K562 (cell line): Measurements from ENCODE around the gene YY1AP1. TPM values are rescaled to one million over a fixed set of nuclear protein-coding genes. Genes with fewer than 3 reads are reported as not detected.
A peak's percentile ranks its signal among the peaks of the same experiment; 100 is the strongest.

Experiments used
- ATAC-seq: fragments of 200-7000 bp; cut with Tn5 transposase; 3 replicates; pipeline ENCODE4 v1.9.1; 2020; ENCODE audit warnings: moderate library complexity
- BruUV-seq: library from RNA; stranded (reverse); fragments of 400-500 nt; replicated peaks from 2 replicates; lab custom pipeline; 2021; lab: Mats Ljungman, UMichigan
- CTCF ChIA-PET: fragments of 300-600 bp; formaldehyde crosslinking; extraction: SDS; loops from one replicate; lab custom pipeline; 2021; ENCODE audit warnings: low intra/inter-chr PET ratio; lab: Yijun Ruan, JAX
- POLR2A ChIA-PET: fragments of 300-600, 350-650 bp; sonication (Branson Sonifier 250); formaldehyde crosslinking; extraction: SDS; loops from one replicate; lab custom pipeline; 2021; ENCODE audit warnings: antibody characterized with exemption, inconsistent platforms; lab: Yijun Ruan, JAX
- DNase-seq, 4 experiments: peaks; one replicate each; pipeline versions ENCODE4 v3.0.0 to v3.0.0-alpha.2; 2011 to 2018; ENCODE audit warnings: low spot score in 3 of 4, mixed read lengths in 3 of 4; ENCODE audit errors: extremely low read depth in 1 of 4
- FAIRE-seq: peaks from 2 replicates; lab custom pipeline; 2011; peaks lifted over from hg19 to GRCh38; lab: Jason Lieb, UNC
- H2AFZ ChIP-seq: 2 replicates; pipeline ENCODE4 v1.6.0; 2011; ENCODE audit warnings: low read depth, low read length, control low read depth, inconsistent platforms
- H3K27ac ChIP-seq: fragments of 200-600 bp; 3 replicates; pipeline ENCODE4 v1.8.0; 2011; ENCODE audit warnings: low read depth, mild to moderate bottlenecking, control low read depth, inconsistent platforms, low read length, moderate library complexity, mixed read lengths; ENCODE audit errors: extremely low read depth
- H3K27me3 ChIP-seq, 2 experiments: fragments of 300-600 bp in 1 of 2; 2 replicates in 1 of 2; 3 replicates in 1 of 2; pipeline versions ENCODE4 v1.6.0 to v1.8.0; 2011; ENCODE audit warnings: inconsistent platforms in 2 of 2, low read length in 2 of 2, mild to moderate bottlenecking in 1 of 2, mixed read lengths in 1 of 2, moderate library complexity in 1 of 2; ENCODE audit not compliant: control insufficient read depth in 2 of 2, insufficient read depth in 2 of 2
- H3K36me3 ChIP-seq: fragments of 300-600 bp; 3 replicates; pipeline ENCODE4 v1.8.0; 2011; ENCODE audit warnings: mild to moderate bottlenecking, low read length, inconsistent platforms; ENCODE audit not compliant: control insufficient read depth, insufficient read depth
- H3K4me1 ChIP-seq, 2 experiments: fragments of 200-600 bp in 1 of 2; replicated peaks in 1 of 2; 2 replicates in 1 of 2; 3 replicates in 1 of 2; pipeline versions ENCODE4 v1.5.1 to v1.8.0; 2011; ENCODE audit warnings: inconsistent platforms in 2 of 2, low read length in 2 of 2, mild to moderate bottlenecking in 1 of 2, mixed read lengths in 1 of 2, moderate library complexity in 1 of 2; ENCODE audit not compliant: control insufficient read depth in 2 of 2, insufficient read depth in 2 of 2
- H3K4me2 ChIP-seq: 2 replicates; pipeline ENCODE4 v1.6.1; 2011; ENCODE audit warnings: low read length, control low read depth, inconsistent platforms, mixed read lengths; ENCODE audit not compliant: insufficient read depth
- H3K4me3 ChIP-seq: fragments of 200-600 bp; sonication (generic), shearing (Covaris generic); 2 replicates; pipeline ENCODE4 v1.5.1; 2016; ENCODE audit warnings: control low read depth, inconsistent platforms
- H3K79me2 ChIP-seq: fragments of 200-600 bp; 3 replicates; pipeline ENCODE4 v1.8.0; 2011; ENCODE audit warnings: low read length, inconsistent platforms; ENCODE audit not compliant: control insufficient read depth, insufficient read depth
- H3K9ac ChIP-seq, 2 experiments: 2 replicates each; pipeline versions ENCODE4 v1.6.0 to v1.6.1; 2011; ENCODE audit warnings: low read depth in 2 of 2, low read length in 2 of 2, control low read depth in 1 of 2, inconsistent platforms in 1 of 2, mild to moderate bottlenecking in 1 of 2, mixed read lengths in 1 of 2; ENCODE audit not compliant: insufficient read depth in 1 of 2
- H3K9me1 ChIP-seq: one replicate; pipeline ENCODE4 v1.6.0; 2011; ENCODE audit warnings: inconsistent platforms, mild to moderate bottlenecking, low read length, moderate library complexity; ENCODE audit not compliant: control insufficient read depth, insufficient read depth
- H3K9me3 ChIP-seq: replicated peaks from 2 replicates; pipeline ENCODE4 v1.5.1; 2011; ENCODE audit warnings: low read depth, low read length, inconsistent platforms; ENCODE audit not compliant: control insufficient read depth, insufficient read depth
- H4K20me1 ChIP-seq: replicated peaks from 2 replicates; pipeline ENCODE4 v1.6.1; 2011; ENCODE audit warnings: low read length, inconsistent platforms, mixed read lengths; ENCODE audit not compliant: control insufficient read depth, insufficient read depth
- ADNP ChIP-seq: fragments of 200-800 bp; sonication (Bioruptor generic); IDR thresholded peaks from 2 replicates; pipeline ENCODE4 v1.6.1; 2016; ENCODE audit warnings: missing genetic modification characterization, missing compliant biosample characterization
- ATF3 ChIP-seq, 2 experiments: fragments of 450-650 bp in 1 of 2; sonication (generic) in 1 of 2; formaldehyde crosslinking in 1 of 2; IDR thresholded peaks in 1 of 2; conservative IDR thresholded peaks in 1 of 2; 2 replicates each; pipeline versions ENCODE4 v1.6.1 to v1.8.1; 2016 to 2023; ENCODE audit warnings: mild to moderate bottlenecking in 2 of 2, moderate library complexity in 2 of 2, inconsistent platforms in 1 of 2, missing genetic modification reagents in 1 of 2
- EP300 ChIP-seq: IDR thresholded peaks from 2 replicates; pipeline ENCODE4 v1.6.1; 2012; ENCODE audit warnings: low read length, improper control_type of control experiment
- PHF8 ChIP-seq: fragments of 200-600 bp; sonication (generic); IDR thresholded peaks from 2 replicates; pipeline ENCODE4 v1.6.1; 2012; ENCODE audit warnings: mixed run types, mild to moderate bottlenecking, inconsistent platforms, low read length, moderate library complexity, borderline replicate concordance
- PKNOX1 ChIP-seq: fragments of 450-650 bp; IDR thresholded peaks from 2 replicates; pipeline ENCODE4 v1.6.1; 2016
- TFAP4 ChIP-seq: sonication (generic); formaldehyde crosslinking; IDR thresholded peaks from 2 replicates; pipeline ENCODE4 v1.8.0; 2022; ENCODE audit warnings: missing genetic modification reagents, mild to moderate bottlenecking, moderate library complexity, borderline replicate concordance
- VEZF1 ChIP-seq: fragments of 200-800 bp; sonication (Bioruptor generic); IDR thresholded peaks from 2 replicates; pipeline ENCODE4 v1.6.1; 2017; ENCODE audit warnings: missing genetic modification characterization, missing compliant biosample characterization
- ZMIZ1 ChIP-seq, 2 experiments: fragments of 150-350 bp in 1 of 2; IDR thresholded peaks; 2 replicates each; pipeline ENCODE4 v1.6.1; 2012 to 2016; ENCODE audit warnings: low read depth in 2 of 2, low read length in 2 of 2, mild to moderate bottlenecking in 1 of 2, moderate library complexity in 1 of 2
- WGBS: fragments of 100-300 bp; shearing (Covaris generic); methylation state at CpG from one replicate; pipeline ENCODE4 v1.1.6; 2016; ENCODE audit warnings: low coverage, mixed read lengths; ENCODE audit not compliant: insufficient coverage; ENCODE audit errors: missing lambda C conversion rate; 5-methylcytosine and 5-hydroxymethylcytosine counted together
- in situ Hi-C: fragments of 300-500 bp; cut with MboI; formaldehyde crosslinking; loops from 4 replicates; pipeline ENCODE4 v1.15.0; 2018; ENCODE audit warnings: inconsistent platforms, mixed read lengths
- intact Hi-C: fragments of 100-400 bp; cut with micrococcal nuclease; formaldehyde crosslinking; loops from 2 replicates; pipeline ENCODE4 v1.14.2; 2022
- polyA plus RNA-seq, 8 experiments: library from polyadenylated mRNA; depleted of rRNA in 4 of 8; stranded (reverse) in 5 of 8; unstranded in 3 of 8; fragments of >200 nt; fragmentation: Nextera tagmentation in 2 of 8; fragmentation: Illumina TruSeq in 1 of 8; extraction: Ambion mirVana in 2 of 8; extraction: Trizol in 1 of 8; gene quantifications; 2 replicates each; pipeline versions ENCODE4 v1.2.1 to v1.2.3, GENCODE V29; 2011 to 2014; ENCODE audit warnings: inconsistent platforms in 1 of 8, missing spikeins in 1 of 8
- total RNA-seq, 7 experiments: library from RNA; depleted of rRNA in 6 of 7; stranded (reverse); fragments of >200 nt in 6 of 7; fragmentation: Illumina TruSeq in 2 of 7; extraction: Trizol in 2 of 7; gene quantifications; 2 replicates each; pipeline versions ENCODE4 v1.2.1 to v1.2.3, GENCODE V29; 2011 to 2021; ENCODE audit warnings: low replicate concordance in 1 of 7

YY1AP1 gene
- total and polyA plus RNA-seq, 9 of the 15 experiments (the other 6 are each of a cell fraction or from before 2014, with no cell fraction given), result 18.4 to 90.7 (median 42.9) TPM

- Histone ChIP-seq H2AFZ (no peak overlapping the region; the same call in 1 of the 2 replicates), H3K4me3 (peak overlapping the region; percentile 39), H3K9ac (peak overlapping the region; percentile 75 to 87; a peak in 3 of 4 replicates), H3K79me2 (peaks cover 88% of the 10 kb centered on the region), H3K9me3 (peaks cover 6% of the 10 kb centered on the region), H3K9me1 (no peaks in the 10 kb centered on the region), H3K27me3 (no peaks in the 10 kb centered on the region), H3K27ac (peak overlapping the region; percentile 90), H4K20me1 (no peaks in the 10 kb centered on the region), H3K36me3 (peaks cover 36% of the 10 kb centered on the region), H3K4me2 (peak overlapping the region; percentile 78), H3K4me1 (peaks cover 14 to 21% of the 10 kb centered on the region in 2 experiments; a peak in 4 of 5 replicates)
- ATAC-seq (peak; percentile 76), DNase-seq (peak in 1 of 4 experiments; percentile 41), FAIRE-seq (no peak)
- intact Hi-C loops, result no loop called here
- 10% methylated on average over 13 of the region's 13 CpGs for WGBS
- ChIA-PET POLR2A (interaction anchor here (1.0 to 1.5 kb wide), 4 partner anchors 9 to 47 kb away, joined by 3 to 5 read pairs (median 4); partner anchors contain the start of gene YY1AP1), CTCF (interaction anchor here (0.6 kb wide), 1 partner anchor 34 kb away, joined by 3 read pairs; no protein-coding TSS in a partner anchor)
- in situ Hi-C loops, result no loop called here
- no TSS peak for BruUV-seq
- TF ChIP-seq VEZF1 (CRISPR knock-in tag), result 0 out of 2 replicates have a peak, but pooled peaks have one; percentile 13
- peak; percentile 16; the same call in 1 of the 2 replicates for TF ChIP-seq ATF3 (IDR thresholded peaks at IDR 0.05)
- TF ChIP-seq ATF3 (CRISPR knock-in tag; conservative IDR thresholded peaks at IDR 0.05), result no peak; the same call in 1 of the 2 replicates
- 0 out of 2 replicates have a peak, but pooled peaks have one; percentile 19 for TF ChIP-seq TFAP4
- TF ChIP-seq PKNOX1, result no peak
- TF ChIP-seq ADNP (tag), result 0 out of 2 replicates have a peak, but pooled peaks have one; percentile 14
- TF ChIP-seq ZMIZ1 (IDR thresholded peaks at IDR 0.05; ENCODE audit: low read depth in 2 of 2, low read length in 2 of 2), result no peak
- no peak for TF ChIP-seq EP300
- TF ChIP-seq PHF8, result 0 out of 2 replicates have a peak, but pooled peaks have one; percentile 21
These were observed 9.9 kb upstream of the YY1AP1 start for GRCh38 chr1:155698382-155699038.
